ENCODE measurements around the gene TSGA10.
A peak's percentile ranks its signal among the peaks of the same experiment; 100 is the strongest.

The TSGA10 gene

GRCh38 chr2:98972582-98973167, 182.1 kb downstream of the TSGA10 start:
- no peak overlapping the region for H4K8ac ChIP-seq (ENCODE audit: low read depth, low read length)
- no peaks in the 10 kb centered on the region for H3K27me3 ChIP-seq (ENCODE audit: insufficient read depth, low read length)
- no CpG with 5 or more reads among the region's 1 CpG for WGBS (ENCODE audit: extremely low coverage, insufficient coverage, insufficient read length)
- H3K9ac ChIP-seq (ENCODE audit: low read length): no peak overlapping the region
- H2AK5ac ChIP-seq (ENCODE audit: low read length): no peak overlapping the region
- no peaks in the 10 kb centered on the region for H3K4me1 ChIP-seq (ENCODE audit: control insufficient read depth in 1 of 2, insufficient read depth in 2 of 2, low read length in 2 of 2)
- no peak for DNase-seq
- no peaks in the 10 kb centered on the region for H3K79me1 ChIP-seq (ENCODE audit: low read length)
- H2BK120ac ChIP-seq (ENCODE audit: insufficient read depth, low read length, poor library complexity): no peak overlapping the region
- no peak overlapping the region for H2AFZ ChIP-seq (ENCODE audit: insufficient read depth, low read length, poor library complexity)
- H3K4me3 ChIP-seq (ENCODE audit: low read depth, low read length): no peak overlapping the region
- no peak overlapping the region for H2BK12ac ChIP-seq (ENCODE audit: low read length)
- H3K14ac ChIP-seq (ENCODE audit: low read length): no peak overlapping the region
- H3K27ac ChIP-seq (ENCODE audit: low read depth, low read length): no peak overlapping the region
- no peak overlapping the region for H3K4me2 ChIP-seq (ENCODE audit: low read length)
- no peak overlapping the region for H4K12ac ChIP-seq (ENCODE audit: low read depth, low read length)
- H3K18ac ChIP-seq (ENCODE audit: low read length): no peak overlapping the region
- no peak overlapping the region for H4K91ac ChIP-seq (ENCODE audit: low read depth, low read length)
- H2BK5ac ChIP-seq (ENCODE audit: low read depth, low read length, poor library complexity): no peak overlapping the region
- no peak overlapping the region for H3K23ac ChIP-seq (ENCODE audit: low read length)
- peaks cover 2% of the 10 kb centered on the region for H3K9me3 ChIP-seq (ENCODE audit: insufficient read depth, low read depth, low read length)
- H3K79me2 ChIP-seq (ENCODE audit: control insufficient read depth, insufficient read depth, low read length, poor library complexity): no peaks in the 10 kb centered on the region
- no peaks in the 10 kb centered on the region for H3K36me3 ChIP-seq (ENCODE audit: control insufficient read depth in 1 of 2, insufficient read depth in 2 of 2, low read length in 2 of 2)
- no peak overlapping the region for H3K4ac ChIP-seq (ENCODE audit: low read depth, low read length)

GRCh38 chr2:98959810-98960507, 194.8 kb downstream of the TSGA10 start:
- no peak overlapping the region for H2BK120ac ChIP-seq (ENCODE audit: insufficient read depth, low read length, poor library complexity)
- H3K14ac ChIP-seq (ENCODE audit: low read length): no peak overlapping the region
- H3K79me2 ChIP-seq (ENCODE audit: control insufficient read depth, insufficient read depth, low read length, poor library complexity): no peaks in the 10 kb centered on the region
- no peak overlapping the region for H3K18ac ChIP-seq (ENCODE audit: low read length)
- no CpG with 5 or more reads among the region's 7 CpGs for WGBS (ENCODE audit: extremely low coverage, insufficient coverage, insufficient read length)
- no peaks in the 10 kb centered on the region for H3K9me3 ChIP-seq (ENCODE audit: insufficient read depth, low read depth, low read length)
- H3K4ac ChIP-seq (ENCODE audit: low read depth, low read length): no peak overlapping the region
- H3K4me1 ChIP-seq (ENCODE audit: control insufficient read depth in 1 of 2, insufficient read depth in 2 of 2, low read length in 2 of 2): no peaks in the 10 kb centered on the region
- no peak overlapping the region for H3K27ac ChIP-seq (ENCODE audit: low read depth, low read length)
- no peak overlapping the region for H3K4me3 ChIP-seq (ENCODE audit: low read depth, low read length)
- H3K79me1 ChIP-seq (ENCODE audit: low read length): no peaks in the 10 kb centered on the region
- no peak overlapping the region for H3K23ac ChIP-seq (ENCODE audit: low read length)
- no peak for DNase-seq
- H4K91ac ChIP-seq (ENCODE audit: low read depth, low read length): no peak overlapping the region
- H4K8ac ChIP-seq (ENCODE audit: low read depth, low read length): no peak overlapping the region
- H3K27me3 ChIP-seq (ENCODE audit: insufficient read depth, low read length): no peaks in the 10 kb centered on the region
- no peak overlapping the region for H3K9ac ChIP-seq (ENCODE audit: low read length)
- no peak overlapping the region for H2BK12ac ChIP-seq (ENCODE audit: low read length)
- H2AFZ ChIP-seq (ENCODE audit: insufficient read depth, low read length, poor library complexity): no peak overlapping the region
- H2BK5ac ChIP-seq (ENCODE audit: low read depth, low read length, poor library complexity): no peak overlapping the region
- H3K36me3 ChIP-seq (ENCODE audit: control insufficient read depth in 1 of 2, insufficient read depth in 2 of 2, low read length in 2 of 2): no peaks in the 10 kb centered on the region
- no peak overlapping the region for H4K12ac ChIP-seq (ENCODE audit: low read depth, low read length)
- H2AK5ac ChIP-seq (ENCODE audit: low read length): no peak overlapping the region
- no peak overlapping the region for H3K4me2 ChIP-seq (ENCODE audit: low read length)

GRCh38 chr2:98952966-98953365, 201.8 kb downstream of the TSGA10 start:
- H3K27me3 ChIP-seq (ENCODE audit: insufficient read depth, low read length): no peaks in the 10 kb centered on the region
- no peak overlapping the region for H3K4me3 ChIP-seq (ENCODE audit: low read depth, low read length)
- no peaks in the 10 kb centered on the region for H3K36me3 ChIP-seq (ENCODE audit: control insufficient read depth in 1 of 2, insufficient read depth in 2 of 2, low read length in 2 of 2)
- H2BK5ac ChIP-seq (ENCODE audit: low read depth, low read length, poor library complexity): no peak overlapping the region
- no peak overlapping the region for H2AK5ac ChIP-seq (ENCODE audit: low read length)
- no peak overlapping the region for H3K4ac ChIP-seq (ENCODE audit: low read depth, low read length)
- no peaks in the 10 kb centered on the region for H3K79me2 ChIP-seq (ENCODE audit: control insufficient read depth, insufficient read depth, low read length, poor library complexity)
- H3K4me2 ChIP-seq (ENCODE audit: low read length): no peak overlapping the region
- H2BK120ac ChIP-seq (ENCODE audit: insufficient read depth, low read length, poor library complexity): no peak overlapping the region
- no peak overlapping the region for H3K23ac ChIP-seq (ENCODE audit: low read length)
- peak; percentile 24 to 53 for DNase-seq
- no peak overlapping the region for H3K9ac ChIP-seq (ENCODE audit: low read length)
- H4K12ac ChIP-seq (ENCODE audit: low read depth, low read length): no peak overlapping the region
- WGBS (ENCODE audit: extremely low coverage, insufficient coverage, insufficient read length): no CpG with 5 or more reads among the region's 4 CpGs
- no peaks in the 10 kb centered on the region for H3K79me1 ChIP-seq (ENCODE audit: low read length)
- no peaks in the 10 kb centered on the region for H3K9me3 ChIP-seq (ENCODE audit: insufficient read depth, low read depth, low read length)
- H3K27ac ChIP-seq (ENCODE audit: low read depth, low read length): no peak overlapping the region
- no peak overlapping the region for H3K14ac ChIP-seq (ENCODE audit: low read length)
- no peaks in the 10 kb centered on the region for H3K4me1 ChIP-seq (ENCODE audit: control insufficient read depth in 1 of 2, insufficient read depth in 2 of 2, low read length in 2 of 2)
- no peak overlapping the region for H2BK12ac ChIP-seq (ENCODE audit: low read length)
- no peak overlapping the region for H4K8ac ChIP-seq (ENCODE audit: low read depth, low read length)
- H2AFZ ChIP-seq (ENCODE audit: insufficient read depth, low read length, poor library complexity): no peak overlapping the region
- no peak overlapping the region for H3K18ac ChIP-seq (ENCODE audit: low read length)
- no peak overlapping the region for H4K91ac ChIP-seq (ENCODE audit: low read depth, low read length)

- Histone ChIP-seq H2BK5ac (ENCODE audit: low read depth, low read length, poor library complexity) (no peak overlapping the region), H4K91ac (ENCODE audit: low read depth, low read length) (no peak overlapping the region), H3K4ac (ENCODE audit: low read depth, low read length) (no peak overlapping the region), H4K12ac (ENCODE audit: low read depth, low read length) (no peak overlapping the region), H2AFZ (ENCODE audit: insufficient read depth, low read length, poor library complexity) (no peak overlapping the region), H3K79me2 (ENCODE audit: control insufficient read depth, insufficient read depth, low read length, poor library complexity) (no peaks in the 10 kb centered on the region), H3K23ac (ENCODE audit: low read length) (no peak overlapping the region), H3K9ac (ENCODE audit: low read length) (no peak overlapping the region), H3K36me3 (ENCODE audit: control insufficient read depth in 1 of 2, insufficient read depth in 2 of 2, low read length in 2 of 2) (no peaks in the 10 kb centered on the region), H3K9me3 (ENCODE audit: insufficient read depth, low read depth, low read length) (no peaks in the 10 kb centered on the region), H2AK5ac (ENCODE audit: low read length) (no peak overlapping the region), H3K18ac (ENCODE audit: low read length) (no peak overlapping the region), H4K8ac (ENCODE audit: low read depth, low read length) (no peak overlapping the region), H3K27me3 (ENCODE audit: insufficient read depth, low read length) (no peaks in the 10 kb centered on the region), H3K4me3 (ENCODE audit: low read depth, low read length) (no peak overlapping the region), H3K4me2 (ENCODE audit: low read length) (no peak overlapping the region), H3K14ac (ENCODE audit: low read length) (no peak overlapping the region), H2BK120ac (ENCODE audit: insufficient read depth, low read length, poor library complexity) (no peak overlapping the region), H3K79me1 (ENCODE audit: low read length) (no peaks in the 10 kb centered on the region), H3K4me1 (ENCODE audit: control insufficient read depth in 1 of 2, insufficient read depth in 2 of 2, low read length in 2 of 2) (no peaks in the 10 kb centered on the region), H3K27ac (ENCODE audit: low read depth, low read length) (no peak overlapping the region), H2BK12ac (ENCODE audit: low read length) (no peak overlapping the region)
- DNase-seq: no peak
- no CpG with 5 or more reads among the region's 5 CpGs for WGBS (ENCODE audit: extremely low coverage, insufficient coverage, insufficient read length)
These were observed 205.6 kb downstream of the TSGA10 start for GRCh38 chr2:98948956-98949739.
